ENCODE results near the gene ST8SIA1. TPM values are rescaled to one million over a fixed set of nuclear protein-coding genes. Genes with fewer than 3 reads are reported as not detected.

ST8SIA1 gene
- total RNA-seq, 1 experiment from 2014 or later, result not detected

GRCh38 chr12:22204391-22204790 is 130.1 kb downstream of the ST8SIA1 start:
- Histone ChIP-seq H3K23ac (ENCODE audit: insufficient read length, low read depth, low read length) (no peak overlapping the region), H3K56ac (ENCODE audit: insufficient read length, low read depth, low read length) (no peak overlapping the region), H3K9ac (ENCODE audit: extremely low read depth, insufficient read length, low read length) (no peak overlapping the region), H3K27ac (ENCODE audit: insufficient read length, low read depth, low read length) (no peak overlapping the region), H3K27me3 (ENCODE audit: insufficient read depth, low read length) (no peaks in the 10 kb centered on the region), H2BK15ac (ENCODE audit: low read depth, low read length) (no peak overlapping the region), H3K14ac (ENCODE audit: insufficient read depth, low read length) (no peak overlapping the region), H2BK5ac (ENCODE audit: insufficient read length, low read length) (no peak overlapping the region), H3K4me2 (ENCODE audit: insufficient read depth, insufficient read length, low read length) (no peak overlapping the region), H4K91ac (ENCODE audit: insufficient read length, low read depth, low read length) (no peak overlapping the region), H2AK5ac (ENCODE audit: insufficient read length, low read length) (no peak overlapping the region), H4K5ac (ENCODE audit: insufficient read length, low read depth, low read length) (no peak overlapping the region), H2BK20ac (ENCODE audit: low read depth, low read length, poor library complexity, severe bottlenecking) (no peak overlapping the region), H3K23me2 (ENCODE audit: insufficient read length, low read depth, low read length, poor library complexity, severe bottlenecking) (no peaks in the 10 kb centered on the region), H3K4me1 (ENCODE audit: insufficient read depth, low read length) (no peaks in the 10 kb centered on the region), H3K18ac (ENCODE audit: insufficient read length, low read depth, low read length) (no peak overlapping the region), H2BK120ac (ENCODE audit: low read depth, low read length, poor library complexity, severe bottlenecking) (no peak overlapping the region), H3K79me2 (ENCODE audit: insufficient read depth, low read length) (no peaks in the 10 kb centered on the region), H4K20me1 (ENCODE audit: control insufficient read depth, insufficient read depth, insufficient read length) (no peaks in the 10 kb centered on the region), H2AFZ (ENCODE audit: low read length) (no peak overlapping the region), H2BK12ac (ENCODE audit: insufficient read length, low read depth, low read length) (no peak overlapping the region), H3T11ph (ENCODE audit: low read length) (no peak overlapping the region), H4K8ac (replicated peaks; ENCODE audit: insufficient read length, low read depth, low read length) (no peak overlapping the region), H3K79me1 (ENCODE audit: insufficient read depth, low read depth, low read length, poor library complexity, severe bottlenecking) (no peaks in the 10 kb centered on the region), H3K9me3 (ENCODE audit: control insufficient read depth, low read depth, low read length) (no peaks in the 10 kb centered on the region), H3K4ac (ENCODE audit: low read depth, low read length) (no peak overlapping the region)
- DNase-seq, result no peak
- no peak for TF ChIP-seq CTCF (conservative IDR thresholded peaks at IDR 0.05)
- WGBS (ENCODE audit: extremely low coverage, insufficient read length, low lambda C conversion rate), result no CpG with 5 or more reads among the region's 1 CpG
- Mint-ChIP-seq H3K4me3 (no peak overlapping the region), H3K27ac (no peak overlapping the region), H3K9me3 (peaks cover 3 to 4% of the 10 kb centered on the region in 2 experiments), H3K36me3 (ENCODE audit: insufficient read depth in 1 of 3, low read depth in 3 of 3) (no peaks in the 10 kb centered on the region), H3K27me3 (ENCODE audit: low read depth) (peaks cover 2% of the 10 kb centered on the region), H3K4me1 (no peaks in the 10 kb centered on the region)
